GM06990 (cell line): ENCODE data around the gene HSD17B4.

Experiments used
- DNase-seq: peaks from one replicate; pipeline ENCODE4 v3.0.0-alpha.2; 2011; ENCODE audit not compliant: insufficient read length; ENCODE audit errors: extremely low read depth
- H3K27me3 ChIP-seq: replicated peaks from 2 replicates; pipeline ENCODE4 v1.6.0; 2011; ENCODE audit warnings: low read length; ENCODE audit not compliant: control insufficient read depth, insufficient read depth
- H3K36me3 ChIP-seq: 2 replicates; pipeline ENCODE4 v1.5.1; 2011; ENCODE audit warnings: low read length; ENCODE audit not compliant: control insufficient read depth, insufficient read depth
- H3K4me3 ChIP-seq: replicated peaks from 2 replicates; pipeline ENCODE4 v1.5.1; 2011; ENCODE audit warnings: low read depth, mild to moderate bottlenecking, control low read depth, low read length
- TF ChIP-seq, protein P1 (sequence below): IDR thresholded peaks from 2 replicates; pipeline ENCODE4 v1.5.1; 2011; ENCODE audit warnings: low read length, control low read depth, mild to moderate bottlenecking, inconsistent platforms; ENCODE audit not compliant: insufficient read depth, poor library complexity, severe bottlenecking

HSD17B4 gene

DNA sequence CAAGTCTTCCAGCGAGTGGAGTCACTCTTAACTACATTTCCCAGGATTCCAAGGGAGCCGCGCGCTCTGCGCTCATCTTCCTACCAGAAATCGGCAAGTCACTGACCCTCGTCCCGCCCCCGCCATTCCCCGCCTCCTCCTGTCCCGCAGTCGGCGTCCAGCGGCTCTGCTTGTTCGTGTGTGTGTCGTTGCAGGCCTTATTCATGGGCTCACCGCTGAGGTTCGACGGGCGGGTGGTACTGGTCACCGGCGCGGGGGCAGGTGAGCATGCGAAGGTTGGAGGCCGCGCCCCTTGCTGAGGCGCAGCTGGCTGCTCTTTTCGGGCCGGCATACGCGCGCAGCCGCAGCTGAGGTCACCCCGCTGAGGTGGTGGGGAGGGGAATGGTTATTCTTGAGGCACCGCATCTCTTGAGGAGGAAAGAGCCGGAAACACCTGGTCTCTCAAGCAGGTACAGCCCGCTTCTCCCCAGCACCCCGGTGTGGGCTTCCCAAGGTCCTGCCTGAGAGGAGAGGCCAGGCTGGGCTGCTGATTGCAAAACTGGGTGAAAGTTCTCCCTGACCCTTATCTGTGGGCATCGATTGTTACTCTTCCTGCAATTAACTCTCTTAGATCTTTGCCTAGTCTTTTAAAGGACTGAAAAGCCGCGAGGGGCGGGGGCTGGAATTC lies at the start of gene HSD17B4:
TSS of gene HSD17B4 (plus strand) at position 125 of the 667 bp plus-strand sequence. CDS start at position 204, 79 bp downstream.
- Histone ChIP-seq H3K36me3 (no peaks in the 10 kb centered on the region), H3K4me3 (peak within 1 kb of the TSS; percentile 76), H3K27me3 (no peaks in the 10 kb centered on the region)
- TF ChIP-seq, protein P1, sequence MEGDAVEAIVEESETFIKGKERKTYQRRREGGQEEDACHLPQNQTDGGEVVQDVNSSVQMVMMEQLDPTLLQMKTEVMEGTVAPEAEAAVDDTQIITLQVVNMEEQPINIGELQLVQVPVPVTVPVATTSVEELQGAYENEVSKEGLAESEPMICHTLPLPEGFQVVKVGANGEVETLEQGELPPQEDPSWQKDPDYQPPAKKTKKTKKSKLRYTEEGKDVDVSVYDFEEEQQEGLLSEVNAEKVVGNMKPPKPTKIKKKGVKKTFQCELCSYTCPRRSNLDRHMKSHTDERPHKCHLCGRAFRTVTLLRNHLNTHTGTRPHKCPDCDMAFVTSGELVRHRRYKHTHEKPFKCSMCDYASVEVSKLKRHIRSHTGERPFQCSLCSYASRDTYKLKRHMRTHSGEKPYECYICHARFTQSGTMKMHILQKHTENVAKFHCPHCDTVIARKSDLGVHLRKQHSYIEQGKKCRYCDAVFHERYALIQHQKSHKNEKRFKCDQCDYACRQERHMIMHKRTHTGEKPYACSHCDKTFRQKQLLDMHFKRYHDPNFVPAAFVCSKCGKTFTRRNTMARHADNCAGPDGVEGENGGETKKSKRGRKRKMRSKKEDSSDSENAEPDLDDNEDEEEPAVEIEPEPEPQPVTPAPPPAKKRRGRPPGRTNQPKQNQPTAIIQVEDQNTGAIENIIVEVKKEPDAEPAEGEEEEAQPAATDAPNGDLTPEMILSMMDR: no peak
- peak; percentile 91 for DNase-seq

- Histone ChIP-seq H3K4me3 (no peak overlapping the region), H3K36me3 (no peaks in the 10 kb centered on the region), H3K27me3 (no peaks in the 10 kb centered on the region)
- no peak for DNase-seq
- TF ChIP-seq, protein P1: no peak
Observed at GRCh38 chr5:119402555-119402954, 49.7 kb upstream of the HSD17B4 start.

- Histone ChIP-seq H3K27me3 (no peaks in the 10 kb centered on the region), H3K36me3 (no peaks in the 10 kb centered on the region), H3K4me3 (no peak overlapping the region)
- DNase-seq: no peak
- TF ChIP-seq, protein P1: no peak
Observed at GRCh38 chr5:119404033-119404432, 48.3 kb upstream of the HSD17B4 start.

GRCh38 chr5:119405419-119405818 lies 46.9 kb upstream of the HSD17B4 start:
- no peak for DNase-seq
- no peaks in the 10 kb centered on the region for H3K36me3 ChIP-seq
- TF ChIP-seq, protein P1: no peak
- no peak overlapping the region for H3K4me3 ChIP-seq
- H3K27me3 ChIP-seq: no peaks in the 10 kb centered on the region

GRCh38 chr5:119406551-119407110 lies 45.7 kb upstream of the HSD17B4 start:
- Histone ChIP-seq H3K27me3 (no peaks in the 10 kb centered on the region), H3K4me3 (no peak overlapping the region), H3K36me3 (no peaks in the 10 kb centered on the region)
- DNase-seq: no peak
- TF ChIP-seq, protein P1: no peak
